22Rv1 (cell line): ENCODE data around the gene KIFC3.

Experiments
- ZFX ChIP-seq: fragments of 450-650 bp; IDR thresholded peaks from 2 replicates; pipeline ENCODE4 v1.6.1; 2017; ENCODE audit warnings: antibody characterized with exemption, borderline replicate concordance
- TF ChIP-seq, protein P1 (sequence below): fragments of 450-650 bp; IDR thresholded peaks from 2 replicates; pipeline ENCODE4 v1.5.1; 2017; ENCODE audit warnings: mild to moderate bottlenecking

DNA sequence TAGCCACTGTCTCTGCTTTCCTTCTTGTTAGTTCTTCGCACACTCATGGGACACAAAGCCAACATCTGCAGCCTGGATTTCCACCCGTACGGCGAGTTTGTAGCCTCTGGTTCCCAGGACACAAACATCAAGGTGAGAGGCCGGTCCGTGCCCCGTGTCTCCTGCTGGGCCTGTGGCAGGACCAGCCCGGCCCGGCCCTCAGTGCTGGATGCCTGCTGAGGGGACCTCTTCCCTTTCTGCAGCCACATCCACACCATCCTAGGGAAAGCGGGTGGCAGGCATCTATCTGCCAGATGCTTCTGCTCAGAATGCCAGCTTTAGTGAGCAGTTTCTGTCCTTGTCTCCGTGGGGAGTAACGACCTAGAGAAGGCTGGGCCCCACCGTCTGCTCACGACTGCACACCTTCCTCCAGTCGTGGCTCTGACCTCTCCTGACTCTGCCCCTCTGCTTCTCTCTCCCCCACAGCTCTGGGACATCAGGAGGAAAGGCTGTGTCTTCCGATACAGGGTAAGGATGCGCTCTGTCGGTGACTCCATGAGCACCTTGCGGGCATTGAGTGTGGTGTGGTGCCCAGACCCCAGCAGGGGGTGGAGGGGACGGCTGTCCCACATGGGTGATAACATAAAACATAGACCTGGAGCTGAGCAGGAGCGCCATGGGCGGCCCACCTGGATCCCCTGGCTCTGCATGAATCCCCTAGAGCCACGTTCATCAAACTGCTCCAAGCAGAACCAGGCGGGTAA lies 51.3 kb downstream of the KIFC3 start:
- TF ChIP-seq, protein P1, sequence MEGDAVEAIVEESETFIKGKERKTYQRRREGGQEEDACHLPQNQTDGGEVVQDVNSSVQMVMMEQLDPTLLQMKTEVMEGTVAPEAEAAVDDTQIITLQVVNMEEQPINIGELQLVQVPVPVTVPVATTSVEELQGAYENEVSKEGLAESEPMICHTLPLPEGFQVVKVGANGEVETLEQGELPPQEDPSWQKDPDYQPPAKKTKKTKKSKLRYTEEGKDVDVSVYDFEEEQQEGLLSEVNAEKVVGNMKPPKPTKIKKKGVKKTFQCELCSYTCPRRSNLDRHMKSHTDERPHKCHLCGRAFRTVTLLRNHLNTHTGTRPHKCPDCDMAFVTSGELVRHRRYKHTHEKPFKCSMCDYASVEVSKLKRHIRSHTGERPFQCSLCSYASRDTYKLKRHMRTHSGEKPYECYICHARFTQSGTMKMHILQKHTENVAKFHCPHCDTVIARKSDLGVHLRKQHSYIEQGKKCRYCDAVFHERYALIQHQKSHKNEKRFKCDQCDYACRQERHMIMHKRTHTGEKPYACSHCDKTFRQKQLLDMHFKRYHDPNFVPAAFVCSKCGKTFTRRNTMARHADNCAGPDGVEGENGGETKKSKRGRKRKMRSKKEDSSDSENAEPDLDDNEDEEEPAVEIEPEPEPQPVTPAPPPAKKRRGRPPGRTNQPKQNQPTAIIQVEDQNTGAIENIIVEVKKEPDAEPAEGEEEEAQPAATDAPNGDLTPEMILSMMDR = no peak
- no peak for TF ChIP-seq ZFX
